Measurements from ENCODE around the gene DNPH1.

DNPH1 gene, protein sequence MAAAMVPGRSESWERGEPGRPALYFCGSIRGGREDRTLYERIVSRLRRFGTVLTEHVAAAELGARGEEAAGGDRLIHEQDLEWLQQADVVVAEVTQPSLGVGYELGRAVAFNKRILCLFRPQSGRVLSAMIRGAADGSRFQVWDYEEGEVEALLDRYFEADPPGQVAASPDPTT

DNA sequence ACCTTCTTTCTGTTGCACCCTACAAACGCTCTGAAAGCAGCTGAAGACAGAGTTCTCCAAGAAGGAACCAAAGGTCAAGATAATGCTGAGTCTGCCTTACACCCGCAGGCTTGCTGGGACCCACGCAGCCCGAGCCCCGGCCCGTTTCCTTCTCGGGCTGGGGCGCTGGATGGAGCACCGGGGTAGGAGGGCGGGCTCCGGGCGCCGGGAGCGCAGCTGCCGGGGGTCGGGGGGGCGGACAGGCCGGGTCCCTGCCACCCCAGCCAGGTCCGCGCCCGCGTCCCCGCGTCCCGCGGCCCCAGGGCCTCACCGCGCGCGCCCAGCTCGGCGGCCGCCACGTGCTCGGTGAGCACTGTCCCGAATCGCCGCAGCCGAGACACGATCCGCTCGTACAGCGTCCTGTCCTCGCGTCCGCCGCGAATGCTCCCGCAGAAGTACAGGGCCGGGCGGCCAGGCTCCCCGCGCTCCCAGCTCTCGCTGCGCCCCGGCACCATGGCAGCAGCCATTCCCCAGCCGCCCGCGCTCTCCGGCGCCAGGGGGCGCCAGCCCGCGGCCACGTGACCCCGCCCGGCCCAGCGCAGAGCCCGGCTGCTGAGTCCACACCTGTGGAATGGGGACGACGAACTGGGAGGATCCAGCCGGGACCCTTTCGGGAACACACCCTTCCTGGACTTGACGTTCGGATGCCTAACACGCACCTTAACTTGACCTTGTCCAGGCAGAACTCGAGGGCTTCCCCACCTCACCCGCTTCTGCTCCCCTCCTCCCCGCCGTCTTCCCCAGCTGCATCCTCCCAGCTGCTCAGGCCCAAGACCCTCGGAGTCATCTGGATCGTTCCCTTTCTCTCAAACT lies at the start of gene DNPH1:
TSS of gene DNPH1 (minus strand) at position 531 of the 852 bp plus-strand sequence. CDS start at position 506, 25 bp downstream.
- DNase-seq (ENCODE audit: low read depth) = peak; percentile 71

DNA sequence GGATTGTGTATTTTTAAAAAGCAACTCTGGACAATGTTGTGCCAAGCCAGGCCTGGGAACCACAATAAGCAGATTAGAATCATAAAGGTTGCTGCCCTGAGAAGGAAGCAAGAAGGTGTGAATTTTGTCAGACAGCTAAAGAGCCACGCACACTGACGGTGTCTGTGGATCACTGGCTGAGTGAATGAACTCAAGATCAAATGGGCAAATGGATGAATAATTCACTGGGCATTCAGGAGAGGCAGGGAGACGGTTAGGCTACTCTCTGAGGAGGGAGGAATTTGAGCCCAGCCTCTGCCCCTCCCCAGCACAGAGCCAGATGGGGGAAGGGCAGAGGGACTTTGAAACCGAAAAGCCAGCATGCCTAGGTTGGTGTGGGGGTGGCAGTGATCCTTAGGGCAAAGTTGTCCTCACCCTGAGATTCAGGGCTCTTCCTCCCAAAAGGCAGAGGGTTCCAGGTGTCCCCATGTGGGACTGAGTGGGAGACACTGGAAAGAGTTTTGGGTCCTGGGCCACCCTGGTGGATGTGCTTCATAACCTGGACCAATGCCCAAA lies 49.3 kb upstream of the DNPH1 start:
- no peak for DNase-seq (ENCODE audit: low read depth)

DNA sequence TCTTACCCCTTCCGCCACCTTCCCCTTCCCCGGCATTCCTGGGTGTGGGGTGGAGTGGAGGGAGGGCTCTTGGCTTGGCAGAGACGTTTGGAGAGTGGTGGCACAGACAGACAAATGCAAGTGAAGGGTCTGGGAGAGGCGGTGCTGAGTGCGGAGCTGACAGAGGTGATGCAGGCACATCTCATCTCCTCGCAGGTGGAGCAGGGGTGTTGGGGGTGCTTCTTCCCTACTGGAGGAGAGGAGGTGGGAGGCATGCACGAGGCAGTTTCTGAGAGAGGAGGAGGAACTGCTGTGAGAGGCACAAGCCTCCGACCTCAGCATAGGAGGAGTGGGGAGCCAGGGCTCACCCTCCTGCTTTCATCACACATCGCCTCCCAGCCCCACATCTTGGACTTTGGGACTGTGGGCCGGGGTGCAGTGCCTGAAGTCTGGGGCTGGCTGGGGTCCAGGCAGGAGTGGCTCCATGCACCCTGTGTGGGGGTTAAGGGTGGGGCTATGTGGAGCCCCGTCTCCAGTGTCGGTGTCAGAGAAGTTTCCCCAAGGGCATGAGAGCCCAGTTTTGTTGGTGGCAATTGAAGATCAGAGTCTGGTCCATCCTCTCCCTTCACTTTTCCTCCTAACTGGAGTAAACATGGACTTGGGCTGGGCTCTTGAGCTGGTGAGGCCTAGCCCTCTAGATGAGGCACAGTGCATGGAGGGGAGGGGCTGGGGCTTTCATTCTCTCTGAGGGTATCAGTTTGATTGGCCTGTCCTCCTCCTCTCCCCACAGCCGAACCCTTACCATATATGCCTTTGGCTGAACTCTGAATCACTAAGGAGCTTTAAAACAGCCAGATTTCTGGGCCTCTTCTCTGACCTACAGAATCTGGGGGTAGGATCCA lies 48.6 kb upstream of the DNPH1 start:
- DNase-seq (ENCODE audit: low read depth) = no peak

DNA sequence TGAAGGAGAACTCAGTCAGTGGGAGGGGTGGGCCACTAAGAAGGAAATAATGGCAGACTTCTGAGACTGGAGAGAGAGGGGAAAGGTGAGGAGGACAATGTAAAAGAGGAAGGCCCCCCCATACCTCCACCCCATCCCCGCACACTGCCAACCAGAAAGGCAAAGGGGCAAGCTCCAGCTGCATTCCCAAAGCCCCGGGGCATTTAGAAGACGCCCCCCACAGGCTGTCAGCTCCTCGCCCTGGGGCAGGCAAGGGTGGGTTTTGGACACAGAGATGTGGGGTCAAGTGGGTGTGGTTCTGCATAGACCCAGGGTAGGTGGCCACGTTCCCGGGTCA lies 48.0 kb upstream of the DNPH1 start:
- no peak for DNase-seq (ENCODE audit: low read depth)

DNA sequence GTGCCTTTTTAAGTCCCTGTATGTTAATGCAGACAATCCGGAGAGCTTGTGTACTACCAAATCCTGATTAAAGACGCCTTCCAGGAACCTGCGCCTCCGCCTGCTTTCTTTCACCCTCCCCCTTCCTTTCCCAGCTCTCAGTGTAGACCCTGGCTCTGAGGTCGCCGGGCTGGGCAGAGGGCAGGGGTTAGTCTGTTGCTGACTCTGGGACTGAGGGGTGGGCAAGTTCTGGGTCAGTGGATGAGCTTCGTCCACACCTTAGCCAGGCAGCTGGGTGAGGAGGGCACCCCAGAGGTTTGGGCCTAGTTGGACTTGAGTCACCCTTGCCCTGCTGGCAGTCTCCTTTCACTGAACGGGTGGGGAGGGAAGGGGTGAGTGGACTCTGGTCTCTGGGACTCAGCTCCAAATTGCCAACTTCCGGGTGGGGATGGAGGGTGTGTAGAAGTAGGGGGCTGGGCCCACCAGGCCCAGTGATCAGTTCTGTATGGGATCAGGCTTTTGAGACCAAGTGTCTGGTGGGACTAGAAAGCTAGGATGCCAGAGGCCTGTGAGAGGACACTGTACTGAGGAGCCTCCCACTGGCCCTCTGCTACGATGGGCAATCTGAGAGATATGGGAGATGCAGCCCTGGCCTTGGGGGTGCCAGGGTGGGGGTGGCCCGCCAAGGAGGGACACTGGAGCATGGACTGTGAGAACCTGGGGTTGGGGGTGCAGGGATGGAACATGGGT lies 47.5 kb upstream of the DNPH1 start:
- no peak for DNase-seq (ENCODE audit: low read depth)

DNA sequence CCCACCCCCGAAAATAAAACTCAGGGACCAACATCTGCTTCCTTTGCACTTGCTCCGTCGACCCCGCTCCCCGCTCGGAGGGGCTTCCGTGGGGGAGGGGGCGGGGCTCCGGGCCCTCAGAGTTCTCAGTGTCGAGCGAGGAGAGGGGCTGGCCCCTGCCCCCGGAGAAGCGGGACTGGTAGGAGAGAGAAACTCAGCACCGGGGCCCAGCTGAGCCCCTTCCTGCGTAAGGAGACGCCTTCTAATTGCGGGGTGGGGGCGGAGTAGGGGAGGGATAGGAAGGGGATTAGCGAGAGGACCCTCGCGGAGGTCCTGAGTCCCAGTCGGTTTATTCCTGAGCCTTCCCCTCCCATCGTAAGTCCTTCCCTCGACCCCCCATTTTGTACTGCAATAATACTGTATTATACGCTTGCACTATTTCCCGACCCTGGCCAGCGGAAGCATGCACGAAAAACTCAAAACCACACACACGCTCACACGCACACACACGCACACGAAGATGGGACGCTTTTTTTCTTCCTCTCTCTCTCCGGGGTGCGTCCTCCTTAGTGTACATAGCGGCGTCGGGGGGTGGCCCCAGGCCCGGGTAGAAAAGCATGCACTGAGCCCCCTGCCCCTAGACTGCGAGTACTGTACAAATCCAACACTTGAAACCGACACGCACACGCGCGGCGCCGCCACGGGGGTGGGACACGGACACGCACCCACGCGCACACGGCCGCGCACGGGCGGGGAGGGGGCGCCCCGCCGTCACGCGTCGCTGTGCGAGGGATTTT lies 46.7 kb upstream of the DNPH1 start:
- DNase-seq (ENCODE audit: low read depth) = no peak

DNA sequence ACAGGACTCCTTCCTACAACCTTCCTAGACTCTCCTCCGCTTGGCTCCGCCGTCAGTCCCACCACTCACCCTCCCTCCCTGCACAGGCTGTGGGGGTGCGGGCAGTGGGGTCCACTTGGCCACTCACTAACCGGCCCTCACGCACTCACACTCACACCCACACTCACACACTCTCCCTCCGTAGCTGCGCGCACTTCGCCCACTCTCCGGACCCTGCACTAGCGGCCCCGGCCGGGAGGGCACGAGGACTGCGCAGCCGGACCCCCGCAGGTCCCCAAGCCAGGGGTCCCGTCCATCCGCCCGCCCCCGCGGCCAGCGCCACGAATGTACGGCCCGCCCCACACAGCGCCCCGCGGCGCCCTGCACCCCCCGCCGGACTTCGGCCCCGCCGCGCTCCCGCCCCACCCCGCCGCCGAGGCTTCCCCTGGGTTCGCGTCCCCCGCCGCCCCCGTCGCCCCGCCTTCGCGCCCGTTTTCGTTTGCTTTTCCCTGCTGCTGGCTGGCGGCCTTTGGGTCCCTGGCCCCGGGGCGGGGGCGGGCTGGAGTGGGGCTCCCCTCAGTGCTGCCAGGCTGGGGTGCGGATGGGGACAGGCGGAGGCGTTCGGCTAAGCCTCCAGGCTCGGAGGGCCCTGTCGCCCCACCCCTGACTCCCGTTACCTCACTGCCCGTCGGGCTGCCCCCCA lies 45.8 kb upstream of the DNPH1 start:
- peak; percentile 14 for DNase-seq (ENCODE audit: low read depth)

DNA sequence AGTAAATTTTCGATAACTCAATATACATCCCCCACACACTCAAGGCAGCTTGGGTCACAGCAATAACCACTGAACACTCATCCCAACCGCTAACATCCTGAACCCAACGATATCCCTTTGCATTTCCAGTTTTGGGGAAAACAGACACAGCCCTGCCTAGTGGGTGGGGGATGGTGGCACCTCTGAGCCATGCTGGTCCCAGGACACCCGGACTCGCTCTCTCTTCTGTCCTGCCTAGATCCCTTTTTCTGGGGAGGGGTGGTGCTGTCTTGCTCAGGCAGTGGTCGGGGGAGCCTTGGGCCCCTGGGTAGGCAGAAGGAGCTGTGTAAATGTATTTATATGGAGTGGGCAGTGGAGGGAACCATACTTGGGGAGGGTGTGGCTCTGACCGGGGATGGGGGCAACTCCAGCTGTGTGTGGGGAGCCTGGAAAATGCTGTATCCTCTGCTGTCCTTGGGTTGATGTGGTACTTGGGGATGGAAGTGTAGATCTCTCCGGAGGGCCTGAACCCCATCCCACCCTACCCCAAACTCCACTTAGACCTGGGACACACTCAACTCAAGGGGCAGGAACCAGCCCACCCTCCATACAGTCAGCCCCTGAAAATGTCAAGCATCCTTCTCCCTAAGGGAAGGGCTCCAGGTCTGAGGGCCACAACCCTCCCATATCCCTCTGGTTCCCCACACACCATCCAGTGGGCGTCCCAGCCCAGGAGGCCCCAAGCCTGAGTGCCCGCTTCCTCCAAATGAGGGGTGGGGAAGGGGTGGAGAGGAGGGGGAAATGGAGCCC lies 45.0 kb upstream of the DNPH1 start:
- no peak for DNase-seq (ENCODE audit: low read depth)

DNA sequence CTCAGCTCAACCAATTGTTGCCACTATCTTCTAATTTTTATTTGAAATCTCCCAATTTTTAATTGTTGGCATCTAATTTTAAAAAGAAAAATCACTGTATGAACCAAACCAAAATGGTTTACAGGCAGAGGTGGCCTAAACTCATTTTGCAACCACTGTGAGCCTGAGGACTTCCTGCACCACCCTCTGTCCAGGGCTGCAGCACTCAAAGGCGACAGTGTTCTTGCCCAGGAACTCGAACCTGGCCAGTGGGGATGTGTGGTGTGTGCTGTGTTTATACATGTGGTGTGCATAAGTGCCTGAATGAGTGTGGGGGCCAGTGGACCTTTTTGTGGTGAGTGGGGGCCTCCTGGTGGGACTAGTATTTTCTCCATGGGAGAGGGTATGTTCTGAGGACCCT lies 44.4 kb upstream of the DNPH1 start:
- DNase-seq (ENCODE audit: low read depth) = no peak

DNA sequence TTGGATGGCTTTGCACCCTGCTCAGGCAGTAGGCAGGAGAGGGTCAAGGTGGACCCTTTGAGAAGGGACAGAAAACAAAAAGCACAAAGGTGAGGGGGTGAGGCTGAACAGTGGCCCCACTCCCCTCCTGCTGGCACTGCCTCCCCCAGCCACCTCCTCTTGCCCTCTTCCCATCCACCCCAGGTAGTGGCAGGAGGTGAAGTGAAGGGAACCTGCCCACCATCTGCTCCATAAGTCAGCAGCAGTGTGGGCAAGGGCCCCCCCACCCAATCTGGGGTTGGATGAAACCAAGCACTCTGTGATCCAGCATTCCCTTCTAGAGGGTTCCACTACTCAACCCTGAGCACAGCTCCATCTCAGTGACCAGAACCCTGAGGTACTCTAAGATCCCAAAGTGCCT lies 42.7 kb upstream of the DNPH1 start:
- DNase-seq (ENCODE audit: low read depth) = no peak

DNA sequence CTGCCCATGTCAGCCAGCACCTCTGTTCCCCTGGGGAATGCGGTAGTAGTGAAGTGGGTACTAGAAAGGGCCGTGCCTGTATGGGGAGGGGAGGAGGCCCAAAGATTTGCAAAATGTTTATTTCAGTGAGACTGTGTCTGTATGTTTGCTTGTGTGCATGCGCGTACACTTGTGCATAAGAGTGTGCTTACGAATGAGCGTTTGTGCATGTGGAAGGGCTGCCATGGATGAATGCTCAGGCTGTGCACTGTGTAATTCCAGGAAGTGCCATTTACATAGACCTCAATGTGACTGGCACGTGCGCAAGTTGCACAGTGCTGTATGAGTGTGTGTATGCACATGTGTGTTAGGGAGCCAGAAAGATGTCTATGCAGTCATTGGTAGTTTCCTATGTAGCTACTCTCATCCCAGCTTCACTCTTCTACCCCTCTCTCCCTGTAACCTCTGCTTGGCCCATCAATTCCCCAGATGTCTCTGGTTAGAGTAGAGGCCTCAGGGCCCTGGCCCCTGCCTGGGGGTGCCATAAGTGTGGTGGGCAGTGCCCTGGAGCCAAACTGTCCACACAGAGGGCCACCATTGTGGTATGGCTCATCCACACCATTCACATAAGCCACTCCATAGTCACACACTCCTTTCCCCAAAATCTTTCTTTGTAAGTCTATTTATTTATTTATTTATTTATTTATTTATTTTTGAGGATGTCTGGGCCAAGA lies 42.0 kb upstream of the DNPH1 start:
- DNase-seq (ENCODE audit: low read depth) = no peak

DNA sequence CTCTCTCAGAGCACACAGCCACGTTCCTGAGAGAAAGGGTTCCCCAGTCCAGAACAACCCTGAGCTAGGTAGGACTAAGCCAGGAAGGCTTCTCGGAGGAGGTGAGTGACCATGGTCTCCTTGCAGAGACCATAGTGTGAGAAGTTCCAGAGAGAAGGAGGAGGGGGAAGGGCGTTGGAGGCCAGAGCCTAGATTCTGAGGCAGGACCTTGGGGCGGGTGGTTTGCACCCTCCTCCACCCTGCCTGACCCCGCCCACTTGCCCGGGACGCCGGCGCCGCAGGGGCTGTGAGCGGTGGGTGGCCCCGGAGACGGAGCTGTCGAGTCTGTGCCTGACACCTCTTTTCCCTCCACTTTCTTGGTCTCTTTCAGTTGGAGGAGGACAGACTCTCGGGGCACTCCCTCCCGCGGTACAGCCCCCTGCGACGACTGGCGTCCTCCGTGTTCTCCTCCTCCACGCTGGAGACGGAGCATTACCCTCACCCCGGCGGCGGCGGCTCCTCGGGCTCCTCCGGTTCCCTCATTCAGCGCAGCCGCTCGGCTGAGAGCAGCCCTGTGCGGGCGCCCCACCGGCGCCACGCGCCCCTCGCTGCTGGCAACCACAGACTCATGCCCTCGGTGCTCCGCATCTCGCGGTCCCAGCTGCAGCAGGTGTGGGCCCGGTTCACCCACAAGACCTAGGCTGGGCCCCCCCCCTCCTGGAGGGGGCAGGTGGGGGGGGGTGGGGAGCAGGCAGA lies 40.2 kb upstream of the DNPH1 start:
- peak; percentile 43 for DNase-seq (ENCODE audit: low read depth)

DNA sequence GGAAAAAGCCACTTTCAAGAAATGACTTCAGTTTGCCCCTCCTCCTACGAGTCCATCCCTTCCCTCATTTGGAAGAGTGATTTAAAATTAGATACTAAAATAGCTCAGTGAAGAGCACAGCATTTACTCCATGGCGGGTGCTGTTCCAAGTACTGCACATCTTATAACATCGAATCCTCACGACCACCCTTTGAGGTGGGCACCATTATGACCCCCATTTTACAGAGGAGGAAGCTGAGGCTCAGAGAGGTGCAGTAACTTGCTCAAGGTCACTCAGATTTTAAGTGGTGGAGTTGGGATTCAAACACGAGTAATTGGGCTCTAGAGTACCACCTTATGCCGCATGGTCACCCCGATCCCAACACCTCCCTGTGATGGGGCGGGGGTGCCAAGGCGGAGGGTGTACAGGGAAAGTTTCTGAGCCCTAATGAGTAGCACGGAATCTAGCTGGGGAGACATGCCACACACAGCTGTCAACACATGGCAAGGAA lies 39.5 kb upstream of the DNPH1 start:
- no peak for DNase-seq (ENCODE audit: low read depth)

DNA sequence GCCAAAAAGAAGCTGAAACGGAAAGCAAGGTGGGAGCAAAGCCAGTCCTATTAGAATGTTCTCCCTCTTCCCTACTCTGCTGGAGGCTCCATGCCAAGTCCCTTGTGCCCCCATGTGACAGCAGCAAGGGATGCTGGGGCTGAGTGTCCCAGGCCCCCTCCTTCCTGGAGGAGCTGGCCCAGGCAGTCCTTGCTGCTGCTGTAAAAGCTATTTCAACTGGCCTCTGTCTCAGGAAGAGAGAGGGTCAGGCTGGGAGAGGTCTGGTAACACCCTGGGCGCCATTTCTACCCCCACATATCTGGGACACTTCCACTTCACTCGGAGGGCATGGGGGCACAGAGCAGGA lies 39.0 kb upstream of the DNPH1 start:
- no peak for DNase-seq (ENCODE audit: low read depth)

DNA sequence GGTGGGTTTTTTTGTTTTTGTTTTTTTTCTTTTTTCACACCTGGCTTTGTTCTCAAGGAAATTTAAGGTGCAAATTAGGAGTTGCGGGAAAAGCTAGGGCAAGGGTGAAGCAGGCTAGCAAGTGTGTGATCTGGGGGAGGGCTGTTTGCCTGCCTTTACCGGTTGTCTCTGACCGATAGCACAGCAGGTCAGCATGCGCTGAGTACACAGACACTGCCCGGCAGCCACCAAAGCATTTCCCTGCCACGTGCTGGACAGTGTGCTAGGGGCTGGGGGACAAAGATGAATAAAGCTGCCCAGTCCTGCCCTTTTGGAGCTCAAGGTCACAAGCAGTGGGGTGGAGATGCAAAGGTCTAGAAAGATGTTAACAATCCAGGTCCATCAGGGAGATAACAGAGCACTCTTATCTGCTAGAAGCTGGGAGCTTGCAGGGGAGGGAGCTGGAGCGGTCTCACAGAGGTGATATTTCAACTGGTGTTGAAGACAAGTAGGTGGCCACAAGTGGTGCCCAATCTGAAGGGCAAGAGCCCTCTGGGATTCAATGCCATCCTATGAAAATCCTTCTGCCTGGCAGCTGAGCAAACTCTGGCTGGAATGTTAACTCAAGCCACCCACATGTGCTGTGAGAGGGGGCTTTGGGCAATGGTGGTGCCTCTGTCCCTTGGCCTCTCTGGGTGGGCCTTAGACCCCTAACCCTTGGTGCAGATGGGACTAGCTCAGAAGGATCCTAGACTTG lies 38.5 kb upstream of the DNPH1 start:
- DNase-seq (ENCODE audit: low read depth) = no peak

DNA sequence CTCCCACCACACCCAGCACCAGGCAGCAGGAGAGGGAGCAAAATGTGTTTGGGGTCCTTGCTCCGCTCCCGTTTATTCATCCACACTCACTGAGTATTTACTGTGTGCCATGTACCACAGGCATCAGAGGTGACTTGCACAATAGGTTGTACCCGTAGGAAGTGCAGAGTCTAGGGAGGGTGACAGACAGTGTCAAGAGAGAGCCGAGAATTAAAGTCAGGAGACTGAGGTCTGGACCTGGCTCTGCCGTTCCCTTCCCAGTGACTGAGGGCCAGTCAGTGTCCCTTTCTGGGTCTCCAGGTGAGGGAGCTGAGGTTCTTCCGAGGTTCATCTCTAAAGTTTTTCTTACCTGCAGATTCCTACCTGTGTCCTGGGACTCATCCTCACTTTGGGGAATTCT lies 36.3 kb upstream of the DNPH1 start:
- DNase-seq (ENCODE audit: low read depth) = no peak

DNA sequence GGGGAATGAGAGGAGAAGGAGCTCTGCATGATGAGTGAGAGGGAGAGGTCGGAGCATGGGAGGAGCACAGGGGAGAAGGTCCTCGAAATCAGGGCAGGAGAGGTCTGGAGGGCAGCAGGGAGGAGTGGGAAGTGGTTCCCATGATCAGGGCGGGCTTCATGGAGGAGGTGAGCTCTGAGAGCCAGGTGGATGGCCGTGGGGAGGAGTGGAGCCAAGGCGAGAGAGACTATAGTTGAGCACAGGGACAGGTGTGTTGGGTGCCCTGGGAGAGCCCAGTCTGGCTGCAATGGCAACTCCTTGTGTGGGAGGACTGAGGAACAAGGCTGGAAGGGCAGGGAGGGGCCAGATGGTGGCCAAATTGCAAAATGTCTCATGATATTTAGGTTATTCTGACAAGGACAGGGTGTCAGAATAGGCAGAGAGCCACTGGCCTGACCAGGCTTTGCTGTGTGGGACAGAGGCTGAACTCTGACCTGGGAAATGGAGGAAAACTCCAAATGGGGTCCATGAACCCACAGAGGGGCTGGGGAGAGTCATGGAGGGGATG lies 35.4 kb upstream of the DNPH1 start:
- no peak for DNase-seq (ENCODE audit: low read depth)
